Neural cell (in vitro differentiated cells): ENCODE data around the gene CIC. TPM values are rescaled to one million over a fixed set of nuclear protein-coding genes. Genes with fewer than 3 reads are reported as not detected.

Source experiments
- H2AFZ ChIP-seq: fragments of 200-600, 300-800 bp; sonication (generic), shearing (Covaris generic); 2 replicates; pipeline ENCODE4 v1.6.0; 2014; ENCODE audit warnings: low read depth, mild to moderate bottlenecking, antibody characterized with exemption, low read length, moderate library complexity
- H3F3A ChIP-seq: fragments of 200-600 bp; shearing (Covaris generic); 2 replicates; pipeline ENCODE4 v1.6.1; 2016; ENCODE audit warnings: mild to moderate bottlenecking, moderate library complexity, mixed read lengths, antibody characterized with exemption, low read length; ENCODE audit not compliant: insufficient read depth, poor library complexity, severe bottlenecking
- H3K27ac ChIP-seq: fragments of 200-600, 300-800 bp; sonication (generic), shearing (Covaris generic); 2 replicates; pipeline ENCODE4 v1.5.1; 2014; ENCODE audit warnings: mild to moderate bottlenecking, low read length, moderate library complexity
- H3K27me3 ChIP-seq: fragments of 300-800, 200-600 bp; sonication (generic), shearing (Covaris generic); 2 replicates; pipeline ENCODE4 v1.6.0; 2014; ENCODE audit warnings: mild to moderate bottlenecking, low read depth, low read length, moderate library complexity; ENCODE audit not compliant: insufficient read depth
- H3K36me3 ChIP-seq: fragments of 300-800, 200-600 bp; sonication (generic), shearing (Covaris generic); 2 replicates; pipeline ENCODE4 v1.5.1; 2014; ENCODE audit warnings: mild to moderate bottlenecking, antibody characterized with exemption, low read length, moderate library complexity; ENCODE audit not compliant: insufficient read depth
- H3K4me2 ChIP-seq: fragments of 300-800, 200-600 bp; sonication (generic), shearing (Covaris generic); 2 replicates; pipeline ENCODE4 v1.6.0; 2014; ENCODE audit warnings: mild to moderate bottlenecking, low read length
- H3K4me3 ChIP-seq: fragments of 300-800, 200-600 bp; sonication (generic), shearing (Covaris generic); 2 replicates; pipeline ENCODE4 v1.5.1; 2014; ENCODE audit warnings: mild to moderate bottlenecking, low read length, moderate library complexity
- H3K79me2 ChIP-seq: fragments of 200-600 bp; shearing (Covaris generic); replicated peaks from 2 replicates; pipeline ENCODE4 v1.6.0; 2014; ENCODE audit warnings: mild to moderate bottlenecking, low read length, moderate library complexity; ENCODE audit not compliant: insufficient read depth
- H3K9ac ChIP-seq: fragments of 300-800, 200-600 bp; sonication (generic), shearing (Covaris generic); 2 replicates; pipeline ENCODE4 v1.6.1; 2016; ENCODE audit warnings: mild to moderate bottlenecking, low read length, mixed read lengths
- H3K9me2 ChIP-seq: fragments of 200-600 bp; shearing (Covaris generic); 2 replicates; pipeline ENCODE4 v1.6.1; 2016; ENCODE audit warnings: mild to moderate bottlenecking, low read length, mixed read lengths; ENCODE audit not compliant: insufficient read depth
- H3K9me3 ChIP-seq: fragments of 200-600, 300-800 bp; sonication (generic), shearing (Covaris generic); 2 replicates; pipeline ENCODE4 v1.6.1; 2016; ENCODE audit warnings: mild to moderate bottlenecking, mixed run types, low read length, moderate library complexity, mixed read lengths
- H4K20me1 ChIP-seq: fragments of 200-600 bp; shearing (Covaris generic); 2 replicates; pipeline ENCODE4 v1.6.1; 2016; ENCODE audit warnings: mild to moderate bottlenecking, mixed run types; ENCODE audit not compliant: insufficient read depth
- EP300 ChIP-seq: fragments of 450-650 bp; conservative IDR thresholded peaks from 2 replicates; pipeline ENCODE4 v1.6.1; 2014; ENCODE audit warnings: antibody characterized with exemption, mild to moderate bottlenecking, moderate library complexity; ENCODE audit not compliant: poor library complexity, severe bottlenecking
- EZH2 ChIP-seq: fragments of 200-600, 300-800 bp; shearing (Covaris generic), sonication (generic); IDR thresholded peaks from 2 replicates; pipeline ENCODE4 v1.6.1; 2014; ENCODE audit warnings: antibody characterized with exemption, low read length, borderline replicate concordance, mild to moderate bottlenecking; ENCODE audit not compliant: insufficient read depth, poor library complexity, severe bottlenecking
- MXI1 ChIP-seq: fragments of 450-650 bp; conservative IDR thresholded peaks from 2 replicates; pipeline ENCODE4 v1.6.1; 2014; ENCODE audit warnings: antibody characterized with exemption, mild to moderate bottlenecking; ENCODE audit not compliant: poor library complexity, severe bottlenecking
- POLR2AphosphoS5 ChIP-seq: IDR thresholded peaks from 2 replicates; pipeline ENCODE4 v1.6.1; 2012
- RAD21 ChIP-seq: fragments of 450-650 bp; conservative IDR thresholded peaks from 2 replicates; pipeline ENCODE4 v1.6.1; 2014; ENCODE audit warnings: antibody characterized with exemption, mild to moderate bottlenecking, moderate library complexity
- SMC3 ChIP-seq: fragments of 450-650 bp; conservative IDR thresholded peaks from 2 replicates; pipeline ENCODE4 v1.6.1; 2014; ENCODE audit warnings: antibody characterized with exemption, mild to moderate bottlenecking, moderate library complexity; ENCODE audit not compliant: poor library complexity
- TAF1 ChIP-seq: IDR thresholded peaks from 2 replicates; pipeline ENCODE4 v1.6.1; 2012; ENCODE audit warnings: low read depth
- polyA plus RNA-seq: library from polyadenylated mRNA; depleted of rRNA; stranded (reverse); fragments of >200 nt; gene quantifications from 2 replicates; pipeline ENCODE4 v1.2.3, GENCODE V29; 2014
- TF ChIP-seq, protein P1 (sequence below): fragments of 450-650 bp; IDR thresholded peaks from 2 replicates; pipeline ENCODE4 v1.5.1; 2014; ENCODE audit warnings: antibody characterized with exemption, mild to moderate bottlenecking, moderate library complexity; ENCODE audit not compliant: poor library complexity, severe bottlenecking
- TF ChIP-seq, protein P2 (sequence below): IDR thresholded peaks from 2 replicates; pipeline ENCODE4 v1.6.1; 2012; ENCODE audit warnings: borderline replicate concordance

The CIC gene
- polyA plus RNA-seq, 1 donor from 2014 or later, result 10.8 TPM

DNA sequence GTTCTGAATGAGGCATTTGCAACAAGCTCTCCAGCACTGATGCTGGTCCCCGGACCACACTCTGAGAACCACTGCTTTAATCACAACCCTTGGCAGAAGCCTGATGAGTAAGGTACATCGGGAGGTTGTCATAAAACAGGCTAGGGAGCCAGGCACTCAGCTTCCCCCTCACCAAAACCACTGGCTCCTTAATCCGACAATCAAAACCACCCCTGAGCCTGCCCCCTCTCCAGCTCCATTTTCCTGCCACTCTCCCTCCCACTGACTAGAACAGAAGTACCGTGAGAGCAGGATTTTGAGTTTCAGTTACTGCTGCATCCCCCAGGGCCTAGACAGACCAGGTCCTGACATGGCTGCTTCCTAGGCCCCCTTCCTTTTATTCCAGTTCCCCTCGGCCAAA lies 33.9 kb upstream of the CIC start:
- Histone ChIP-seq H3K9me2 (no peaks in the 10 kb centered on the region), H3K36me3 (peaks cover 10% of the 10 kb centered on the region), H3K9ac (no peak overlapping the region), H3F3A (no peaks in the 10 kb centered on the region), H3K4me2 (no peak overlapping the region), H3K9me3 (no peaks in the 10 kb centered on the region), H3K4me3 (no peak overlapping the region), H2AFZ (no peak overlapping the region), H4K20me1 (no peaks in the 10 kb centered on the region), H3K79me2 (peaks cover 5% of the 10 kb centered on the region), H3K27me3 (no peaks in the 10 kb centered on the region), H3K27ac (no peak overlapping the region)
- TF ChIP-seq, protein P1, sequence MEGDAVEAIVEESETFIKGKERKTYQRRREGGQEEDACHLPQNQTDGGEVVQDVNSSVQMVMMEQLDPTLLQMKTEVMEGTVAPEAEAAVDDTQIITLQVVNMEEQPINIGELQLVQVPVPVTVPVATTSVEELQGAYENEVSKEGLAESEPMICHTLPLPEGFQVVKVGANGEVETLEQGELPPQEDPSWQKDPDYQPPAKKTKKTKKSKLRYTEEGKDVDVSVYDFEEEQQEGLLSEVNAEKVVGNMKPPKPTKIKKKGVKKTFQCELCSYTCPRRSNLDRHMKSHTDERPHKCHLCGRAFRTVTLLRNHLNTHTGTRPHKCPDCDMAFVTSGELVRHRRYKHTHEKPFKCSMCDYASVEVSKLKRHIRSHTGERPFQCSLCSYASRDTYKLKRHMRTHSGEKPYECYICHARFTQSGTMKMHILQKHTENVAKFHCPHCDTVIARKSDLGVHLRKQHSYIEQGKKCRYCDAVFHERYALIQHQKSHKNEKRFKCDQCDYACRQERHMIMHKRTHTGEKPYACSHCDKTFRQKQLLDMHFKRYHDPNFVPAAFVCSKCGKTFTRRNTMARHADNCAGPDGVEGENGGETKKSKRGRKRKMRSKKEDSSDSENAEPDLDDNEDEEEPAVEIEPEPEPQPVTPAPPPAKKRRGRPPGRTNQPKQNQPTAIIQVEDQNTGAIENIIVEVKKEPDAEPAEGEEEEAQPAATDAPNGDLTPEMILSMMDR, result no peak
- TF ChIP-seq MXI1 (no peak), SMC3 (no peak), TAF1 (no peak), EZH2 (no peak), EP300 (no peak), RAD21 (no peak), POLR2AphosphoS5 (no peak)
- TF ChIP-seq, protein P2, sequence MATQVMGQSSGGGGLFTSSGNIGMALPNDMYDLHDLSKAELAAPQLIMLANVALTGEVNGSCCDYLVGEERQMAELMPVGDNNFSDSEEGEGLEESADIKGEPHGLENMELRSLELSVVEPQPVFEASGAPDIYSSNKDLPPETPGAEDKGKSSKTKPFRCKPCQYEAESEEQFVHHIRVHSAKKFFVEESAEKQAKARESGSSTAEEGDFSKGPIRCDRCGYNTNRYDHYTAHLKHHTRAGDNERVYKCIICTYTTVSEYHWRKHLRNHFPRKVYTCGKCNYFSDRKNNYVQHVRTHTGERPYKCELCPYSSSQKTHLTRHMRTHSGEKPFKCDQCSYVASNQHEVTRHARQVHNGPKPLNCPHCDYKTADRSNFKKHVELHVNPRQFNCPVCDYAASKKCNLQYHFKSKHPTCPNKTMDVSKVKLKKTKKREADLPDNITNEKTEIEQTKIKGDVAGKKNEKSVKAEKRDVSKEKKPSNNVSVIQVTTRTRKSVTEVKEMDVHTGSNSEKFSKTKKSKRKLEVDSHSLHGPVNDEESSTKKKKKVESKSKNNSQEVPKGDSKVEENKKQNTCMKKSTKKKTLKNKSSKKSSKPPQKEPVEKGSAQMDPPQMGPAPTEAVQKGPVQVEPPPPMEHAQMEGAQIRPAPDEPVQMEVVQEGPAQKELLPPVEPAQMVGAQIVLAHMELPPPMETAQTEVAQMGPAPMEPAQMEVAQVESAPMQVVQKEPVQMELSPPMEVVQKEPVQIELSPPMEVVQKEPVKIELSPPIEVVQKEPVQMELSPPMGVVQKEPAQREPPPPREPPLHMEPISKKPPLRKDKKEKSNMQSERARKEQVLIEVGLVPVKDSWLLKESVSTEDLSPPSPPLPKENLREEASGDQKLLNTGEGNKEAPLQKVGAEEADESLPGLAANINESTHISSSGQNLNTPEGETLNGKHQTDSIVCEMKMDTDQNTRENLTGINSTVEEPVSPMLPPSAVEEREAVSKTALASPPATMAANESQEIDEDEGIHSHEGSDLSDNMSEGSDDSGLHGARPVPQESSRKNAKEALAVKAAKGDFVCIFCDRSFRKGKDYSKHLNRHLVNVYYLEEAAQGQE, result no peak

DNA sequence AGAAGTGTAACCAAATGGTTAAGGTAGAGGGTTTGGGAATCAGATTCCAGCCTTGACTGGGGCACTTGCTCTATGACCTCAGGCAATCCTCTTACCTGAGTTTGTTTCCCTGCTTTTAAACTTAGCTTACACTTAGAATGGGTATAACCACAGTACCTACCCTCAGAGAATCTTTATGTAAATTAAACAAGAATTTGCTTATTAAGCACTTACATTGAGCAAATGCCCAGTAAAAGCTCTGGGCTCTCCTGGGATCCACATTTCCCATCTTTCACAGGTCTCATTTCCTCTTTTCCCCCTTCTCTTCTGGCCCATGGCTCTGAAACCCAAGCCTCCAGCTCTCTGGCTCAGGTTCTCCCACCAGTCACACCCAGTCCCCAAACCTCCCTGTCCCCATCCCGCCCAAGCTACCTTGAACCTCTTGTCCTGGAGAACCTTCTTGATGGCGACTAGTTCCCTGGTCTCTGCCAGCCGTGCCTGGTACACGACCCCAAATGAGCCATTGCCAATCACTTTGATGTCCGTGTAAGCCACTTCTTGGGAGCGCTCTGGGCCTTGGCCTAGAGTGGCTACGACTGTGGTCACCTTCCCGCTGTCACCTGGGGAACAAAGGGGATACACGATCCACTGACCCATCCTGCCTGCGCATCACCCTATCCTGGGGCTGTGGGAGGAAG lies 29.4 kb upstream of the CIC start:
- Histone ChIP-seq H3K9me3 (no peaks in the 10 kb centered on the region), H4K20me1 (no peaks in the 10 kb centered on the region), H2AFZ (no peak overlapping the region), H3K27me3 (no peaks in the 10 kb centered on the region), H3K36me3 (peaks cover 10% of the 10 kb centered on the region), H3K9me2 (no peaks in the 10 kb centered on the region), H3K79me2 (peaks cover 22% of the 10 kb centered on the region), H3K27ac (no peak overlapping the region), H3F3A (no peaks in the 10 kb centered on the region), H3K9ac (no peak overlapping the region), H3K4me3 (no peak overlapping the region), H3K4me2 (no peak overlapping the region)
- no peak for TF ChIP-seq RAD21
- no peak for TF ChIP-seq POLR2AphosphoS5
- TF ChIP-seq, protein P1, result no peak
- TF ChIP-seq EZH2, result no peak
